Activated naive CD8-positive, alpha-beta T cell treated with anti-CD3 and anti-CD28 coated beads for 36 hours (primary cell): ENCODE measurements around the gene GAST. TPM values are rescaled to one million over a fixed set of nuclear protein-coding genes. Genes with fewer than 3 reads are reported as not detected.
"Not testable (repeated sequence)": the region's sequence is repeated elsewhere in the genome, so short reads cannot be mapped to it uniquely, and the experiment has no call there.

Source experiments
- DNase-seq: peaks from one replicate; pipeline ENCODE4 v3.0.0; 2021
- H3K27ac Mint-ChIP-seq: one replicate; pipeline ENCODE4 v1.8.0; 2022; ENCODE audit warnings: mild to moderate bottlenecking, moderate library complexity, mixed read lengths
- H3K27me3 Mint-ChIP-seq: one replicate; pipeline ENCODE4 v1.8.0; 2022; ENCODE audit warnings: mild to moderate bottlenecking, mixed read lengths
- H3K36me3 Mint-ChIP-seq: one replicate; pipeline ENCODE4 v1.8.0; 2021; ENCODE audit warnings: mild to moderate bottlenecking, mixed read lengths
- H3K4me1 Mint-ChIP-seq: one replicate; pipeline ENCODE4 v1.8.0; 2021; ENCODE audit warnings: mixed read lengths
- H3K4me3 Mint-ChIP-seq: one replicate; pipeline ENCODE4 v1.8.0; 2022; ENCODE audit warnings: mild to moderate bottlenecking, moderate library complexity, mixed read lengths
- H3K9me3 Mint-ChIP-seq: one replicate; pipeline ENCODE4 v1.8.0; 2022; ENCODE audit warnings: mixed read lengths
- total RNA-seq, 2 experiments: library from RNA; stranded (reverse); gene quantifications; one replicate each; pipeline ENCODE4 v1.2.3, GENCODE V29; 2021

Gene GAST
- total RNA-seq, 2 experiments from 2014 or later: not detected

DNA sequence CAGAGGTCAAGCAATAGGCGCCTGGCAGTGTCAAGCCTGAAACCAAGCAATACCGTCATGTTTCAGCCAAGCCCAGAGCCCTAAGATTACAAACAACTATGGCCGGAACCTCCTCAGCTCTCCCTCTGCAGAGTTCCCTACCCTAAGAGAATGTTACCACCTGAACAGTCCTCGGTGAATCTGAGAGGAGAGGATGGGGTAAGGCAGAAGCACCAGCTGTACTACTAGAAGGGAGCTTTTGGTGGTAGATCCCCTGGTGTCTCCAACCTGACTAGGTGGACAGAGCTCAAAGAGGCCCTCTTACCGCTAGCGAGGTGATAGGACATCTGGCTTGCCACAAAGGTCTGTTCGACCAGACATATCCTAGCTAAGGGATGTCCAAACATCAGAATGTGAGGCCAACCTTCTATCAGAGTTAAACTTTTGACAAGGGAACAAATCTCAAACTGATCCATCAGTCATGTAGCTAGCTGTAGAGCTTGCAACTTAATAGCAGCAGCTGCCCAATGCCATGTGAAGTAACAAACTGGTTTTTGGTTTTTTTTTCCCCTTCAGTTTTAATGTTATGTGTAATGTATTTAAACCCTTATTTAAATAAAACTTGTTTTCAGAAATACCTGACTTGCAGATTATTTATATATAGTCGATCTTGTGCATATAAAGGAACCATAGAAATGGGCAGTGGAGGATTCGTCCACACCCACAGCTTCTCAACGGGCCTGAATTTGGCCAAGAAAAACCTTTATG is 20.9 kb upstream of the GAST start:
- Mint-ChIP-seq H3K4me3 (peak overlapping the region; percentile 87), H3K9me3 (no peaks in the 10 kb centered on the region), H3K27ac (peak overlapping the region; percentile 99), H3K27me3 (peaks cover 7% of the 10 kb centered on the region), H3K4me1 (peaks cover 24% of the 10 kb centered on the region), H3K36me3 (peaks cover 47% of the 10 kb centered on the region)
- DNase-seq: no peak

DNA sequence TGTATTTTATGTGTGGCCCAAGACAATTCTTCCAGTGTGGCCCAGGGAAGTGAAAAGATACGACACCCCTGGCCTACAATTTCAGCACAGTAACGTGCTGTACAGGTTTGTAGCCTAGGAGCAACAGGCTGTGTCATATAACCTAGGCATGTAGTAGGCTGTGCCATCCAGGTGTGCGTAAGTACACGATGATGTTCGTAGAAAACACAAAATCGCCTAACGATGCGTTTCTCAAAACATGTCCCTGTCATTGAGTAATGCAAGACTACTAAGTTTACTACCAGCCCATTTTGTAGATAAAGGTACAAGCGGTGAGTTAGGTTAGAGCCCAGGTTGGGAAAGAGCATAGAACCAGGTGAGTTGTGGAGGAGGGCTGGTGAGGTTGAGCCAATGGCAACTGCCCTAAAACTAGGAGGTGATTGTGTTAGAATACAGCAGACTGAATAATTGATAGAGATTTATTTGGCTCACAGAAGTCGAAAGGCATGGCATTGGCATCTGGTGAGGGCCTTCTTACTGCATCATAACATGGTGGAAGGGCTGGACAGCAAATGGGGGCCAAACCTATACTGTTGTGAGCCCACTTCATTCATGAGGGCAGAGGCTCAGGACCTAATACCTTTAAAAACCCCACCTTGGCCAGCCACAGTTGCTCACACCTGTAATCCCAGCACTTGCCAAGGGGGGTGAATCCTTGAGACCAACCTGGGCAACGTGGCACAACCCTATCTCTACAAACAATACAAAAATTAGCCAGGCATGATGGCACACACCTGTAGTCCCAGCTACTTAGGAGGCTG is 19.2 kb upstream of the GAST start:
- Mint-ChIP-seq H3K4me1 (peaks cover 22% of the 10 kb centered on the region), H3K36me3 (peaks cover 47% of the 10 kb centered on the region), H3K27me3 (peaks cover 7% of the 10 kb centered on the region), H3K4me3 (peak overlapping the region; percentile 20), H3K9me3 (no peaks in the 10 kb centered on the region), H3K27ac (peak overlapping the region; percentile 34)
- DNase-seq: no peak

DNA sequence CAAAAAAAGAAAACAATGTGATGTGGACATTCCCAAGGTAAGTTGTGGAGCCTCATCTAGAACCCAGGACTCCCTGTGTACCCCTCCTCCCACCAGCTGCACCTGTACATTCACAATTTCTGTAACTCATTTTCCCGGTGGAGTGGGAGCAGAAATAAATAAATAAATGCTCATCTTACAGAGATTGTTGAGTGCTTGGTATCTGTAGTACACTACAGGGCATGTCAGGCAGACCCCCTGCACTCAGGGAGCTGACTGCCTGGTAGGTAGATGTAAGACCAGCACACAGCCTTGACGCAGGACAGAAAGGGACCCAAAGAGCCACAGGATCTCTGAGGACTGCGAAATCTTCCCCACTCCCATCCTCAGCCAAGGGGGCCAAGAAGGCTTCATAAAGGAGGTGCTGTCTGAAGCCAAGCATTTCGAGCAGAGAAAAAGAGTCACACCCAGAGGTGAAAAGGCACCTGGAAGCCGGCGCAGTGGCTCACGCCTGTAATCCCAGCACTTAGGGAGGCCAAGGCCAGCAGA is 16.9 kb upstream of the GAST start:
- H3K36me3 Mint-ChIP-seq: peaks cover 32% of the 10 kb centered on the region
- no peak for DNase-seq
- H3K27me3 Mint-ChIP-seq: peaks cover 7% of the 10 kb centered on the region
- H3K4me3 Mint-ChIP-seq: no peak overlapping the region
- peak overlapping the region; percentile 8 for H3K27ac Mint-ChIP-seq
- H3K4me1 Mint-ChIP-seq: peaks cover 22% of the 10 kb centered on the region
- H3K9me3 Mint-ChIP-seq: no peaks in the 10 kb centered on the region

DNA sequence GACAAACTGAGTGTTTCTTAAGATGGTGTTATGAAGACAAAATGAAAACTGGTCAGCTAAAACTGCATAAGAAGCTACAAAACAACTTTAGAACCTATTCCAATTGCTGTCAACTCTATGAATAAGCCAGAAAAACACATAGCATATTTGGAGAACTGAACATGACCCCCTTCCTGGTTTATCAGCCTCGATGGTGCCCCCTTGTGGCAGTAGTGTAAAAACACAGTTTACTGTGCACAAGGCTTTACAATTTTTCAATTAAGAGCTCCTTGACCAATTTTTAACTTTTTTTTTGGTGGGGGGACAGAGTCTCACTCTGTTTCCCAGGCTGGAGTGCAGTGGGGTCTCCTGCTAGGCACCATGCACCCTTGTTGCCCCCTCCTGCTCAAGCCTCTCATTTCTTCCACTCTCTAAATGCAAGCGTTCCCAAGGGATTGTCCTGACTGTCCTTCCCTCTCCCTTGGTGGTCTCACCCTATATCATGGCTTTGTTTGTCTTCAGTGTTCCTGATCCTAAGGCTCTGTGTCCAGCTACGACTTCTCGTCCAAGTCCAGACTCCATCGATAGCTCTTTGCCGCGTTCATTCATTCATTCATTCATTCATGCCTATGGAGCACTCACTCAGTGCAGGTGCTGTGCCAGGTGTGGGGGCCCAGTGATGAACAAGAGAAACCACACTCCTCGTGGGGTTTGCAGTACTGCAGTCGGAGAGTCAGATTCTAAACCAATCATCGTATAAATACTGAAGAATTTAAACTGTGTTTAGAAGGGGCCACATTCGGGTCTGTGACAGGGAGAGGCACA is 16.0 kb upstream of the GAST start:
- H3K4me1 Mint-ChIP-seq: peaks cover 18% of the 10 kb centered on the region
- peaks cover 7% of the 10 kb centered on the region for H3K27me3 Mint-ChIP-seq
- no peak overlapping the region for H3K4me3 Mint-ChIP-seq
- peaks cover 22% of the 10 kb centered on the region for H3K36me3 Mint-ChIP-seq
- H3K9me3 Mint-ChIP-seq: no peaks in the 10 kb centered on the region
- DNase-seq: peak; percentile 73
- H3K27ac Mint-ChIP-seq: peak overlapping the region; percentile 49

DNA sequence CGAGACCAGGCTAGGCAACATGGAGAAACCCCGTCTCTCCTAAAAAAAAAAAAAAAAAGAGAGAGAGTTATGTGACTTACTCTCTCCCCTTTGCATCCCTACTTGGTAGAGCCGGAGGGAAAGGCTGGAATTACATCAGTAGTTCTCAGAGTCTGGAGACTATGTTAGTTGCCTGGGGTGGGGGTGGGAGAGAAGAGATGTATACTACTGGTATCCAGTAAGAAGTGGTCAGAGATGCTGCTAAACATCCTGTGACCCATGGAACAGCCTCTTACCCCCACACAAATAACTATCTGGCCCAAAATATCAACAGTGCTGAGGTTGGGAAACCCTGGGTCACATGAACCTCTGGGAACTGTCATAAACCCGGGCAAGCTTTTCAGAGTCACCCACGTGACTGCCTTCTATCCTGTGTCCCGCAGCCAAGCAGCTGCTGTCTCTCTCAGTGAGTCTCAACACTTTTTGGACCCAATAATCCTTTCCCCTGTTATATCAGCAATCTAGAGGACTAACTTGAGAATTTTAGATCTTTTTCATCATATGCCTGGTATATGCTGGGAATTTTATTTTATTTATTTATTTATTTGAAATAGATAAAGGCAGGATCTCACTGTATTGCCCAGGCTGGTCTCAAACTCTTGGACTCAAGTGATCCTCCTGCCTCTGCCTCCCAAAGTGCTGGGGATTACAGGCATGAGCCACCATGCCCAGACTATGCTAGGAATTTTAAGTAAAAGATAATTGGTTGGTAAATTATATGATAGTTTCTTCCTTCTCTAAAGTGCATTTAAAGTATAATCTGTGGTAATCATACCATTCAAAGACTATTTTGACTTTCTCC is 14.8 kb upstream of the GAST start:
- H3K27me3 Mint-ChIP-seq: no peaks in the 10 kb centered on the region
- H3K9me3 Mint-ChIP-seq: no peaks in the 10 kb centered on the region
- H3K4me3 Mint-ChIP-seq: no peak overlapping the region
- no peak for DNase-seq
- peaks cover 12% of the 10 kb centered on the region for H3K36me3 Mint-ChIP-seq
- H3K27ac Mint-ChIP-seq: no peak overlapping the region
- peaks cover 10% of the 10 kb centered on the region for H3K4me1 Mint-ChIP-seq

DNA sequence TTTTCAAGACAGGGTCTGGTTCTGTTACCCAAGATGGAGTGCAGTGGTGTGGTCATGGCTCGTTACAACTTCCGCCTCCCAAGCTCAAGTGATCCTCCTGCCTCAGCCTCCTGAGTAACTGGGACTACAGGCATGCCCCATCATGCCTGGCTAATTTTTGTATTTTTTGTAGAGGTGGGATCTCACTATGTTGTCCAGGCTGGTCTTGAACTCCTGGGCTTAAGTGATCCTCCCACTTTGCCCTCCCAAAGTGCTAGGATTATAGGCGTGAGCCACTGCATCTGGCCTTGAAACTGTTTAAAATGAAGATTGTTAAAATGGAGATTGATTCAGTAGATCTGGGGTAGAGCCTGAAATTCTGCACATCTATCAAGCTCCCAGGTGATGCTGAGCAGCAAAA is 11.3 kb upstream of the GAST start:
- not testable (repeated sequence) for H3K27me3 Mint-ChIP-seq, H3K9me3 Mint-ChIP-seq, DNase-seq, H3K27ac Mint-ChIP-seq, H3K4me1 Mint-ChIP-seq, H3K36me3 Mint-ChIP-seq, H3K4me3 Mint-ChIP-seq

DNA sequence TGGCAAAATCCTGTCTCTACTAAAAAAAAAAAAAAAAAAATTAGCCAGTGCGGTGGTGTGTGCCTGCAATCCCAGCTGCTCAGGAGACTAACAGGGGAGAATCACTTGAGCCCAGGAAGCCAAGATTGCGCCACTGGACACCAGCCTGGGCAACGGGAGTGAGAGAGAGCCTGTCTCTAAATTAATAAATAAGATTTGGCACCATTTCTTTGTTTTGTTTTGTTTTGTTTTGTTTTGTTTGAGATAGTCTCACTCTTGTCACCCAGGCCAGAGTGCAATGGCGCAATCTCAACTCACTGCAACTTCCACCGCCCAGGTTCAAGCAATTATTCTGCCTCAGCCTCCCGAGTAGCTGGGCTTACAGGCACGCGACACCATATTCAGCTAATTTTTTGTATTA is 9.4 kb upstream of the GAST start:
- H3K27me3 Mint-ChIP-seq: no peaks in the 10 kb centered on the region

DNA sequence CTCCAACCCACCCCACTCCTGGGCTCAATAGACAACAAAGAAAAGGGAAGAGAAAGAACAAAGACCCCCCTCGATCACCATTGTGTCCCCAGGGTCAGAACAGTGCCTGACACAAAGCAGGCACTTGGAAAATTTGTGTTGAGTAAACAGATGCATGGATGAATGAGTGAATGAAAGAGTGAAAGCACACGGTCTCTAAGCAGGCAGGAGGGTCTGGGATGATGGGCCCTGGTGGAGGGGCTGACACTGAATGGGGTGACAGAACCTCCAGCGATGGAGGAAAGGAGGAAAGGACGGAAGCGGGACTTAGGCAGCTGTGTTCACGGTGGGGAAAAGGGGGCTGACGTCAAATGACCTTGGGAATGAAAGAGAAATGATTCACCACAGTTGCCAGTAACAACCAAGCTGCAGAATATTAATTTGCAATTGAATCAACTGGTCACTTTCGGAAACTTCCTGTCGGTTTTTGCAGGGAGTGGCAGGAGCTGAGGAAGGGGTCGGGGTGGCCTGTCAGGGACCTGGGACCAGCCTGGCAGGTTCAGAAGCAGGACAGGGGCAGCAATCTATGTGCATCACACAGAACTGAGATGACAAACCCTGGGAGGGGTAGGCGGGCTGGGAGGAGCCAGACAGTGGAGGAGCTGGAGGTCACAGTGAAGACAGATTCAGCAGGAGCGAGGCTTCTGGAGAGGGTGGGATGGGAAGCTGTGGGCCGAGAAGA is 6.7 kb upstream of the GAST start:
- DNase-seq: no peak
- Mint-ChIP-seq H3K27ac (no peak overlapping the region), H3K4me3 (no peak overlapping the region), H3K27me3 (peaks cover 3% of the 10 kb centered on the region), H3K9me3 (no peaks in the 10 kb centered on the region), H3K36me3 (no peaks in the 10 kb centered on the region), H3K4me1 (no peaks in the 10 kb centered on the region)

More for the DNA sequence above, 9.4 kb upstream of the GAST start:
- Mint-ChIP-seq H3K4me3 (no peak overlapping the region), H3K9me3 (no peaks in the 10 kb centered on the region), H3K4me1 (no peaks in the 10 kb centered on the region), H3K36me3 (no peaks in the 10 kb centered on the region), H3K27ac (no peak overlapping the region)
- no peak for DNase-seq

DNA sequence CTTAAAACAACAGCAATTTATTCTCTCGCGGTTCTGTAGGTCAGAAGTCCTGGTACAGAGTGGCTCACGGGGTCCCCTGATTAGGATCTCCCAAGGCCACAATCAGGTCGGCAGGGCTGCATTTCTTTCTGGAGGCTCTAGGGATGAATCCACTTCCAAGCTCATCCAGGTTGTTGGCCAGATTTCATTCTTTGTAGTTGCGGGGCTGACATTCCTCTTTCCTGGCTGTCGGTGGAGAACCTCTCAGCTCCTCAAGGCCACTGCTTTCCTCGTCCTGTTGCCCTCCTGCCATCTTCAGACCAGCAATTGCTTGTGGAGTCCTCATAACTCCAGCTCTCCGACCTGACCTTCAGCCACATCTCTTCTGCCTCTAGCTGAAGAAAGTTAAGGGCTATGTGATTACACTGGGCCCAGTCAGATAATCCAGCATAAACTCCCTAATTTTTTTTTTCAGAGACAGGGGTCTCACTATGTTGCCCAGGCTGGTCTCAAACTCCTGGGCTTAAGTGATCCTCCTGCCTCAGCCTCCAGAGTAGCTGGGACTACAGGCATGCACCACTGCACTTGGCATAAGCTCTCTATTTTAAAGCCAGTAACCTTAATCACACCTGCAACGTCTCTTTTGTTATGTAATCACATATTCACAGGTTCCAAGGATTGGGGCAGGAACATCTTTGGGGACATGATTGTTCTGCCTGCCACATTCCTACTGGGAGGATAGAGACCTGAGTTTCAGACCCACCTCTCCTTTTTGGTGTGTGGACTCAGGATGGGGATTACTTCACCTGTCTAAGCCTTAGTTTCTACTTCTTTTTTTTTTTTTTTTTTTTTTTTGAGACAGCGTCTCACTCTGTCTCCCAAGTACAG is 4.1 kb upstream of the GAST start:
- Mint-ChIP-seq H3K27ac (no peak overlapping the region), H3K27me3 (peaks cover 11% of the 10 kb centered on the region), H3K4me1 (peaks cover 4% of the 10 kb centered on the region), H3K36me3 (no peaks in the 10 kb centered on the region), H3K9me3 (no peaks in the 10 kb centered on the region), H3K4me3 (no peak overlapping the region)
- no peak for DNase-seq

DNA sequence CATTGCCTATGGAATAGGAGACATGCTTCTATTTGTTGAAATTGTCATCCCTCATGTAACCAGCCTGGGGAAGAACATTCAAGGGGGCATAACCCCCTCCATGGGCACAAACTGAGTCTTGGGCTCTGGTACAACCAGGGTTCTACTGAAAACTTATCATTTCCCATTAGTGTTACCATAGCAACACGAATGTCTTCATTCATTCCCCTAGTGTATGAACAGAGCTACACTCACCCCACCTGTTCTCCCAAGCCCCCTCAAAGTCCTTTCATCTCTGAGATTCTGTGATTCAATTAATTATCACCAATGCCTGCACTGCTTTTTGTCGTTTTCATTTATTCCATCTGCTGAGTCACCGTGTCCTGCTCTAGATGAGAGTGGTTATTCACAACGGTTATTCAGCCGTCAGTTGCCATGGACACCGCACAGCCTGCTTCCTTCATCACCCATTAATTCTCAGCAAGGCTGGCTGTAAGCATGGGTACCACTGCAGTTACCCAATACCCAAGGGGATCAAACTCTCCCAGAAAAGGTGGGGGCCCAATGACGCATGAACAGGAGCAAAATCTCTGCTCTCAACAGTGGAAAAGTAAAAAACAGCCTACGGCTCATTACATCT is 1.6 kb upstream of the GAST start:
- H3K36me3 Mint-ChIP-seq: no peaks in the 10 kb centered on the region
- H3K9me3 Mint-ChIP-seq: no peaks in the 10 kb centered on the region
- H3K4me3 Mint-ChIP-seq: no peak overlapping the region
- peaks cover 4% of the 10 kb centered on the region for H3K4me1 Mint-ChIP-seq
- peak; percentile 36 for DNase-seq
- peaks cover 11% of the 10 kb centered on the region for H3K27me3 Mint-ChIP-seq
- H3K27ac Mint-ChIP-seq: no peak overlapping the region

DNA sequence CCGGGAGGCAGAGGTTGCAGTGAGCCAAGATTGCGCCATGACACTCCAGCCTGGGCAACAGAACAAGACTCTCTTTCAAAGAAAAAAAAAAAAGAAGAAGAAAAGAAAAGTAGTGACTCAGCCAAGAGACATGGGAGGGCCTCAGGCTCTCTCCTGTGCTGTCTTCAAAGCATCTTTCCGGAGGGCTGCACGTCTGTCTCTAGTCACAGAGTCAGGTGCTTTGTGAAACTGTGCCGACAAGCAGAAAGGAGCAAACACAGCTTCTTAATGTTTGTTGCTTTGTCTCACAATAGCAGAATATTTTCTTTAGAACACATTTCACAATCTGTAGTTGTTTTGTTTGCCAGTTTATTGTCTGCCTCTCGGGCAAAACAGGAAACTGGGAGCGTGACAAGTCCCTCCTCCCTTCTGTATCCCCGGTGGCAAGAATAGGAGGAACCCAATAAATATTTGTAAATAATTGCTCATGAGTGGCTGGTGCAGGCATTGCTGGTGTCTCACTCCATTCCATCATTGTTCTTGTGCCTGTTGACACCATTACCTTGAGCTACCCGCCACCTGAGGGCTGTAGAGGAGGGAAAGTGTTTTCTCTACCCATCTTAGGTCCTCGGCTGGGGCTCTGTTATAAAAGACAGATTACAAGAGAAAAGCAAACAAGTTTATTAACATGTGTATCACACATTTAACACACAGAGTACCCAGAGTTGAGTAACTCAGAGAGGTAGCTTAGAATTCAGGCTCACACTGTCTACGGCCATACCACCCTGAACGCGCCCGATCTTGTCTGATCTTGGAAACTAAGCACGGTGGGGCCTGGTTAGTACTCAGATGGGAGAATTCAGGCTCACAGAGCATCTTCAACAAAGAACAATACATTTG is 5.5 kb downstream of the GAST start:
- no peak overlapping the region for H3K27ac Mint-ChIP-seq
- no peak for DNase-seq
- peaks cover 4% of the 10 kb centered on the region for H3K4me1 Mint-ChIP-seq
- H3K27me3 Mint-ChIP-seq: peaks cover 9% of the 10 kb centered on the region
- H3K9me3 Mint-ChIP-seq: no peaks in the 10 kb centered on the region
- no peak overlapping the region for H3K4me3 Mint-ChIP-seq
- H3K36me3 Mint-ChIP-seq: no peaks in the 10 kb centered on the region

DNA sequence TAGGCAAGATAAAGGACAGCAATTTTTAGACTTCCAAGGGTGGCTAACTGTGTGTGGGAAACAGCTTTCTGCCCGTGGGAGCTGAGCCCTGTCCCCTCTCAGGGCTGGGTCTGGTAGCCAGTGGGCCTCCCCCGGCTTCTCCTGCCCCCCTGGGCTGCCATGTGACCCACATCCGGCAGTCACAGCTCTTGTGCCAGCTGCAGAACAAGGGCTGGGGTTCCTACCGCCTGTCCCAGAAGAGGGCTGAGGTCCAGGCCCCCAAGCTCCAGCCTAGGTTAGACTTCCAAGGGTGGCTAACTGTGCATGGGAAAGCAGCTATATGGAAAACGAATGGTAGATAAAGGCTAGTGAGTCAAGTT is 6.1 kb downstream of the GAST start:
- no peak for DNase-seq
- Mint-ChIP-seq H3K27me3 (peaks cover 9% of the 10 kb centered on the region), H3K9me3 (no peaks in the 10 kb centered on the region), H3K4me1 (peaks cover 4% of the 10 kb centered on the region), H3K4me3 (no peak overlapping the region), H3K27ac (no peak overlapping the region), H3K36me3 (no peaks in the 10 kb centered on the region)
